ENCODE data around the gene KPNB1.

KPNB1 gene

DNA sequence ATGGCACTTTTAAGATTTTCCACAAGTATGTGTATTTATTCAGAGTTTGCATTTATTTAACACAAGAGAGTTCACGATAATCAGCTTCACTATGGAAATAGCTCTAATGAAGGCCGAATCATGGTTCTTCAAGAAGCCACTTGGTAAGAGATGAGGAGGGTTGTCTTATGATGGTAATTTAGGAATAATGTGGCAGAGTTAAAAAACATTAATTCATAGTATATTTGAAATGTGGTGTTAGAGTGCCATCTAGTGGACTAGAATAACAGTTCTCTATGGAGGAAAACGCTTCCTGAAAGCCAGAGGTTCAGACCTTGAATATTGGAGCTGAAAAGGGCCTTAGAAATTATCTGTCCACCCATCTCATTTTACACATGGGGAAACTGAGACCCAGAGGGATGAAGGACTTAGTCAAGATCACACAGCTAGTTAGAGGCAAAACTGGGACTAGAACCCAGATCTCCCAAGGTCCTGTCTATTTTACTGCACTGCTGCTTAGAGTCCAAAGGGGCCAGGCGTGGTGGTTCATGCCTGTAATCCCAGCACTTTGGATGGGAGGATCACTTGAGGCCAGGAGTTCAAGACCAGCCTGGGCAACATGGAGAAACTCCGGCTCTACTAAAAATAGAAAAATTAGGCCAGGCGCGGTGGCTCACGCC lies 33.8 kb upstream of the KPNB1 start:
- Histone ChIP-seq H3K27ac (replicated peaks) (peak overlapping the region; percentile 1; the same call in 1 of the 2 replicates), H3K4me3 (replicated peaks; ENCODE audit: insufficient read depth, low read length) (no peak overlapping the region), H3K27me3 (ENCODE audit: insufficient read depth, poor library complexity, severe bottlenecking) (no peaks in the 10 kb centered on the region)
- peak in 1 of 2 experiments; percentile 13 for DNase-seq (ENCODE audit: low read depth in 1 of 2, low spot score in 1 of 2)
- TF ChIP-seq, protein P1, sequence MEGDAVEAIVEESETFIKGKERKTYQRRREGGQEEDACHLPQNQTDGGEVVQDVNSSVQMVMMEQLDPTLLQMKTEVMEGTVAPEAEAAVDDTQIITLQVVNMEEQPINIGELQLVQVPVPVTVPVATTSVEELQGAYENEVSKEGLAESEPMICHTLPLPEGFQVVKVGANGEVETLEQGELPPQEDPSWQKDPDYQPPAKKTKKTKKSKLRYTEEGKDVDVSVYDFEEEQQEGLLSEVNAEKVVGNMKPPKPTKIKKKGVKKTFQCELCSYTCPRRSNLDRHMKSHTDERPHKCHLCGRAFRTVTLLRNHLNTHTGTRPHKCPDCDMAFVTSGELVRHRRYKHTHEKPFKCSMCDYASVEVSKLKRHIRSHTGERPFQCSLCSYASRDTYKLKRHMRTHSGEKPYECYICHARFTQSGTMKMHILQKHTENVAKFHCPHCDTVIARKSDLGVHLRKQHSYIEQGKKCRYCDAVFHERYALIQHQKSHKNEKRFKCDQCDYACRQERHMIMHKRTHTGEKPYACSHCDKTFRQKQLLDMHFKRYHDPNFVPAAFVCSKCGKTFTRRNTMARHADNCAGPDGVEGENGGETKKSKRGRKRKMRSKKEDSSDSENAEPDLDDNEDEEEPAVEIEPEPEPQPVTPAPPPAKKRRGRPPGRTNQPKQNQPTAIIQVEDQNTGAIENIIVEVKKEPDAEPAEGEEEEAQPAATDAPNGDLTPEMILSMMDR (IDR thresholded peaks at IDR 0.05; ENCODE audit: insufficient read depth, low read length): peak; percentile 3
- no peak for TF ChIP-seq SPI1 (IDR thresholded peaks at IDR 0.05; ENCODE audit: borderline replicate concordance, low read depth)

DNA sequence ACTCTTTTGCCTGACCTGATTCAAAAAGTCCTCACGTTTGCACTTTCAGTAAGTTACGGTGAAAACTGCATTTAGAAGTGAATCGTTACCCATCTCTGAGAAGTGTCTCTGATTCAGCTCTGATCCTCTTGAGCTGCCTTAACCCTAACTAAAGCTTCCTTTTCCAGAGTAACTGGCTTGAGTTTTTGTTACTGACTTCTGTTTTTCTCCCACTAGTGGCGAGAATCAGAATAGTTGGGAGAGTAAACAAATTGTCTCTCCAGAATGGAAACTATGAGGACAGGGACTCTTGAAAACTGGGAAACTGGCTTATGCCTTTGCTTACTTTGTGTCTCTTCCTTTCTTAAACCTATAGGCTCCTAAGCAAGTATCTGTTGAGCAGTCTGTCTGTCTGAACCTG lies 31.3 kb upstream of the KPNB1 start:
- Histone ChIP-seq H3K27ac (replicated peaks) (no peak overlapping the region), H3K27me3 (ENCODE audit: insufficient read depth, poor library complexity, severe bottlenecking) (no peaks in the 10 kb centered on the region), H3K4me3 (replicated peaks; ENCODE audit: insufficient read depth, low read length) (no peak overlapping the region)
- no peak for DNase-seq (ENCODE audit: low read depth in 1 of 2, low spot score in 1 of 2)
- TF ChIP-seq GABPA (IDR thresholded peaks at IDR 0.05; ENCODE audit: low read depth): no peak
- TF ChIP-seq POLR2AphosphoS5 (IDR thresholded peaks at IDR 0.05; ENCODE audit: low read depth): no peak
- no peak for TF ChIP-seq SPI1 (IDR thresholded peaks at IDR 0.05; ENCODE audit: borderline replicate concordance, low read depth)

DNA sequence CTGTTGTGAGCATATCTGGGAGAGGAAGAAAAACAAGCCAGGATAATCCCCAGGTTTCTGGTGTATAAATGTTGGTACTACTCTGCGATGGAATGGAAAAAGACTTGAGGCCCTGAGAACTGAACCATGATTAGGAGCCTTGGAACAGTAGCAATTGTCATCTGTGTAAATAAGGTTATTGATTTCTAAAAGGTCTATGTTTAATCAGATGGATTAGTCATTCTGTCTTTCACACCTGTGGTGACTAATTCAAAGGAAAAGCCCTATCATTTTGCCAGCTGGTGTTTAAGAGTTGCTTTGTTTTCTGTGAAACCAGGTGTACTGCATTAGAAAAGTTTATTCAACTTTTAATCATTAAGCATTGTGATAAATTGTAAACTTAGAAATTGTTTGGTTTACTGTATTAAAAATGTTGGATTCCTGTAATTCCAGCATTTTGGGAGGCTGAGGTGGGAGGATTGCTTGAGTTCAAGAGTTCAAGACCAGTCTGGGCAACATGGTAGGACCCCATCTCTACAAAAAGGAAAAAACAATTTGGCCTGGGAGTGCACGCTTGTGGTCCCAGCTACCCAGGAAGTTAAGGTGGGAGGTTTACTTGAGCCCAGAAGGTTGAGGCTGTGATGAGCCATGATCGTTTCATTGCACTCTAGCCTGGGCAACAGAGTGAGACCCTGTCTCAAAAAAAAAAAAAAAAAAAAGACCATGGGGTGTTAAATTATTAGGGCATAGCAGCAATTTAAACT lies 29.0 kb upstream of the KPNB1 start:
- TF ChIP-seq, protein P1 (IDR thresholded peaks at IDR 0.05; ENCODE audit: insufficient read depth, low read length): no peak
- TF ChIP-seq POLR2AphosphoS5 (IDR thresholded peaks at IDR 0.05; ENCODE audit: low read depth): no peak
- no peak for TF ChIP-seq GABPA (IDR thresholded peaks at IDR 0.05; ENCODE audit: low read depth)
- TF ChIP-seq, protein P2, sequence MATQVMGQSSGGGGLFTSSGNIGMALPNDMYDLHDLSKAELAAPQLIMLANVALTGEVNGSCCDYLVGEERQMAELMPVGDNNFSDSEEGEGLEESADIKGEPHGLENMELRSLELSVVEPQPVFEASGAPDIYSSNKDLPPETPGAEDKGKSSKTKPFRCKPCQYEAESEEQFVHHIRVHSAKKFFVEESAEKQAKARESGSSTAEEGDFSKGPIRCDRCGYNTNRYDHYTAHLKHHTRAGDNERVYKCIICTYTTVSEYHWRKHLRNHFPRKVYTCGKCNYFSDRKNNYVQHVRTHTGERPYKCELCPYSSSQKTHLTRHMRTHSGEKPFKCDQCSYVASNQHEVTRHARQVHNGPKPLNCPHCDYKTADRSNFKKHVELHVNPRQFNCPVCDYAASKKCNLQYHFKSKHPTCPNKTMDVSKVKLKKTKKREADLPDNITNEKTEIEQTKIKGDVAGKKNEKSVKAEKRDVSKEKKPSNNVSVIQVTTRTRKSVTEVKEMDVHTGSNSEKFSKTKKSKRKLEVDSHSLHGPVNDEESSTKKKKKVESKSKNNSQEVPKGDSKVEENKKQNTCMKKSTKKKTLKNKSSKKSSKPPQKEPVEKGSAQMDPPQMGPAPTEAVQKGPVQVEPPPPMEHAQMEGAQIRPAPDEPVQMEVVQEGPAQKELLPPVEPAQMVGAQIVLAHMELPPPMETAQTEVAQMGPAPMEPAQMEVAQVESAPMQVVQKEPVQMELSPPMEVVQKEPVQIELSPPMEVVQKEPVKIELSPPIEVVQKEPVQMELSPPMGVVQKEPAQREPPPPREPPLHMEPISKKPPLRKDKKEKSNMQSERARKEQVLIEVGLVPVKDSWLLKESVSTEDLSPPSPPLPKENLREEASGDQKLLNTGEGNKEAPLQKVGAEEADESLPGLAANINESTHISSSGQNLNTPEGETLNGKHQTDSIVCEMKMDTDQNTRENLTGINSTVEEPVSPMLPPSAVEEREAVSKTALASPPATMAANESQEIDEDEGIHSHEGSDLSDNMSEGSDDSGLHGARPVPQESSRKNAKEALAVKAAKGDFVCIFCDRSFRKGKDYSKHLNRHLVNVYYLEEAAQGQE (IDR thresholded peaks at IDR 0.05; ENCODE audit: insufficient replicate concordance, low read depth): no peak
- TF ChIP-seq SPI1 (IDR thresholded peaks at IDR 0.05; ENCODE audit: borderline replicate concordance, low read depth): no peak
- Histone ChIP-seq H3K4me3 (replicated peaks; ENCODE audit: insufficient read depth, low read length) (no peak overlapping the region), H3K27me3 (ENCODE audit: insufficient read depth, poor library complexity, severe bottlenecking) (no peaks in the 10 kb centered on the region), H3K27ac (replicated peaks) (no peak overlapping the region)
- DNase-seq (ENCODE audit: low read depth in 1 of 2, low spot score in 1 of 2): no peak

DNA sequence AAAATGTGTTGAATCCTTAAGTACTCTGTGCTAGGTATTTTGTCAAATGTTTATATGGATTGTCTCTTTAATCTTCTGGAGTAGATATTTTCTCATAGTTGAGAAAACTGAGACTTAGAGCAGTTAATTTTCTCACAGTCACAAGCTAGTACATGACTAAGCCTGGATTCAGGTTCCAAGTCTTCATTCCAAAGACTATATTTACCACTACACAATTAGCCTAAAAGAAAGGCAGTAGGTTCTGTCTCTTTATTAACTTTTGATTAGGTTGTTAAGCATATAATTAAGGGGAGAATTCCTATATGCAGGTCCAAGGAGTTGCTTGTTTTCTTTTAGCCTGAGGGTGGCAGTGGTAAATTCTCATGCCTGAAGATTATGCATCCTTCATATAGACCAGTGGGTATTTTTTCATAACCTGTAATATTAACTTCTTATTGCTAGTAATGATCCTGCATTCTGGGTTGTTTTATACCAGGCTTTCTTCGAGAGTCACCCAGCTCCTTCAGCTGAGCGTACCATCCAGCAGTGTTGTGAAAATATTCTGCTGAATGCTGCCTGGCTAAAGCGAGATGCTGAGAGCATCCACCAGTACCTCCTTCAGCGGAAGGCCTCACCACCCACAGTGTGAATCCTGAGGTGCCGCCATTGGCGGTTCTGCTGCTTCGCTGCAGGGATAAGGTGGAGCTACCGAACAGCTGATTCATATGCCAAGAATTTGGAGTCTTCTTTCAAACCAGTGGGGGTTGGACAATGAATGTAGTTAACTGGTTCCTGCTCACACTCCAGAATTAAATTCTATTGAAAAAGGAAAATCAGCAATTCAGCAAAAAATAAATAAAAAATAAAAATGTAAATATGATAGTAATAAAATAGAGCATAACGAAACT lies 28.2 kb upstream of the KPNB1 start:
- Histone ChIP-seq H3K4me3 (replicated peaks; ENCODE audit: insufficient read depth, low read length) (no peak overlapping the region), H3K27me3 (ENCODE audit: insufficient read depth, poor library complexity, severe bottlenecking) (no peaks in the 10 kb centered on the region), H3K27ac (replicated peaks) (no peak overlapping the region)
- TF ChIP-seq GABPA (IDR thresholded peaks at IDR 0.05; ENCODE audit: low read depth): no peak
- no peak for TF ChIP-seq SPI1 (IDR thresholded peaks at IDR 0.05; ENCODE audit: borderline replicate concordance, low read depth)
- TF ChIP-seq, protein P1 (IDR thresholded peaks at IDR 0.05; ENCODE audit: insufficient read depth, low read length): no peak
- TF ChIP-seq POLR2AphosphoS5 (IDR thresholded peaks at IDR 0.05; ENCODE audit: low read depth): no peak
- TF ChIP-seq, protein P2 (IDR thresholded peaks at IDR 0.05; ENCODE audit: insufficient replicate concordance, low read depth): no peak
- no peak for DNase-seq (ENCODE audit: low read depth in 1 of 2, low spot score in 1 of 2)
